GM12872 (cell line): ENCODE data around the gene GLP1R.

ENCODE experiments used
- TF ChIP-seq, protein P1 (sequence below): IDR thresholded peaks from 3 replicates; pipeline ENCODE4 v1.5.1; 2011; ENCODE audit warnings: low read depth, mild to moderate bottlenecking, low read length, moderate library complexity; ENCODE audit not compliant: insufficient read depth

Gene GLP1R

GRCh38 chr6:39102821-39103136 lies 54.2 kb downstream of the GLP1R start:
- TF ChIP-seq, protein P1, sequence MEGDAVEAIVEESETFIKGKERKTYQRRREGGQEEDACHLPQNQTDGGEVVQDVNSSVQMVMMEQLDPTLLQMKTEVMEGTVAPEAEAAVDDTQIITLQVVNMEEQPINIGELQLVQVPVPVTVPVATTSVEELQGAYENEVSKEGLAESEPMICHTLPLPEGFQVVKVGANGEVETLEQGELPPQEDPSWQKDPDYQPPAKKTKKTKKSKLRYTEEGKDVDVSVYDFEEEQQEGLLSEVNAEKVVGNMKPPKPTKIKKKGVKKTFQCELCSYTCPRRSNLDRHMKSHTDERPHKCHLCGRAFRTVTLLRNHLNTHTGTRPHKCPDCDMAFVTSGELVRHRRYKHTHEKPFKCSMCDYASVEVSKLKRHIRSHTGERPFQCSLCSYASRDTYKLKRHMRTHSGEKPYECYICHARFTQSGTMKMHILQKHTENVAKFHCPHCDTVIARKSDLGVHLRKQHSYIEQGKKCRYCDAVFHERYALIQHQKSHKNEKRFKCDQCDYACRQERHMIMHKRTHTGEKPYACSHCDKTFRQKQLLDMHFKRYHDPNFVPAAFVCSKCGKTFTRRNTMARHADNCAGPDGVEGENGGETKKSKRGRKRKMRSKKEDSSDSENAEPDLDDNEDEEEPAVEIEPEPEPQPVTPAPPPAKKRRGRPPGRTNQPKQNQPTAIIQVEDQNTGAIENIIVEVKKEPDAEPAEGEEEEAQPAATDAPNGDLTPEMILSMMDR, result no peak

DNA sequence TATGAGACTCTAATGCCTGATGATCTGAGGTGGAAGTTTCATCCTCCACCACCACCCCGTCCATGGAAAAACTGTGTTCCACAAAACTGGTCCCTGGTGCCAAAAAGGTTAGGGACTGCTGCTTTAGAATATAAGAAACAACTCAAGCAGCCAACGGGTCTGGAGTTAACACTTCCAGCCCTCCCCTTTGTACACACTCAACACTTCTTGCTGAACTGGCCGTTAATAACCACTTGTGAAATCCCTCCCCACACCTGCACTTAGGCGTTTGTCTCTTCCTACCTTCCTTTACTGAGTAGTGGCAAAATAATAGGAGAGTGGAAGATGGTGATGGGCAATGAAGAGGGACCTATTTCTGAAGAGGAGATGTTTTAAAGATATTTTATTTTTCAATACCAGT lies 55.9 kb downstream of the GLP1R start:
- TF ChIP-seq, protein P1, result no peak

DNA sequence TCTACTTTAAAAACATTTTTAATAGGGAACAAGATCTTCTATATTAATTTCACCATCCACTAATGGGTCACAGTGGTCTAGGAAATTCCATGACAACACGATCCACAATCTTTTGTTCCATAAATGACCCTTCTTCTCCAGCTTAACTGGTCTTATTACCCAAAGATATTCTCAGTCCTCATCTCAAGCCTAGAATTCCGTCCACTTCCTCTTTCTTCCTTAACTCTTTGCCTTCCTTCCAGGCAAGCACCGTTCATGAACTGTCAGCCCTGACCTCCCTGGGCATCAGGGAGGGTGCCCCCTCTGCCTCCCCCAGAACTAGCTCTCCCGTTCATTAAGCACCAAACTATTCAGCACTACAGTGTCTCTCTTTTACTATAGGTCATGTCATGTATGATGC lies 58.5 kb downstream of the GLP1R start:
- TF ChIP-seq, protein P1, result no peak

GRCh38 chr6:39107641-39108040 lies 59.1 kb downstream of the GLP1R start:
- TF ChIP-seq, protein P1, result no peak

DNA sequence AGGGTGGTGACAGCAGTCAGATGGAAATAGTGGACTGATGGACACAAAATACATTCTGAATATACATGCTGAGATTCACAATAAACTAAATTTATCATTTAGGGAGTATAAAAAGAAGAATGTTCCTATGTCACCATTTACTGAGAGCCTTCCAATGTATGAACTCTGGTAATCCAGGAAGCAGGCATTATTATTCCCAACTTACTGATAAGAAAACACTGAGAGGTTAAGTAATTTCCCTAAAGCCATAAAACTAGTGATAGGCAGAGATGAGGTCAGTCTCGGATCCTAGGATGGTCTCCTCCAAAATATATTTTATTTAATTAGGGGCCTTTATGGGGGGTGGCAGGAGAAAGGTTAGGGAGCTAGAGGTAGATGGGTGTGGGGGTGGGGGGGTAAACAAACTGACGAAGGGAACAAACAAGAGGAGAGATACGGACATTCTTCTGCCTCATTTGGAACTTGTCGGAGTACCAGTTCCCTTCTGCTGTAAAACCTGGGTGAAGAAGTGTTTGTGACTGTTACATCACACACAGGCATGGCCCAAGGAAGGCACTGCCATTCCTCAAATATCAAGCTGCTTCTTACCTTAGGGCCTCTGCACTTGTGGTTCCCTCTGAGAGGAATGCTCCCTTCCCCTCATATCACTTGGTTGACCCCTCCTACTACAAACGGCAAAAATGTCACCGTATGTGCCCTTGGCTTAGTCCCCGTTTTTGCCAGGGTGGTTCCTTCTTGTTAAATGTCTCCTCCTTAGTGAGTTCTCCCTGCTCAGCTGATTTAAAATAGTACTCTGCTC lies 59.7 kb downstream of the GLP1R start:
- TF ChIP-seq, protein P1, result no peak

GRCh38 chr6:39111280-39111679 lies 62.7 kb downstream of the GLP1R start:
- TF ChIP-seq, protein P1, result no peak

DNA sequence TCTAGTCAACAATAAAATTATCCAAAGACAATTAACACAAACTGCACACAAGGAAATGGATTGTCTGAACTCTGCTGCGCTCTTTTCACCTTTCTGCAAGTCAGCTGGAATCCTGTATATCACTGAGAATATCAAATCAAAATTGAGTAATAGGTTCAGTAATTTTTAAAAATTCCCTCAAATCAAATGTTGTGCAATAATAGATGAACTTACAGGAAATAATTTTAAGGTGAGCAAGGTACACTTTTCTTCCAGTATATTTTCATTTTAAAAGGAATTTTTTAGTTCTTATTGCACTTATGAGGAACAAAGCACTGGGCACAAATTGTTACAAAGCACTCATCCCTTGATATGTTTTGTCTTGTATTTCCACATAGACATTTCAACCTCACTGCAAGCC lies 65.2 kb downstream of the GLP1R start:
- TF ChIP-seq, protein P1, result no peak
